ENCODE measurements around the gene PPIG.

DNA sequence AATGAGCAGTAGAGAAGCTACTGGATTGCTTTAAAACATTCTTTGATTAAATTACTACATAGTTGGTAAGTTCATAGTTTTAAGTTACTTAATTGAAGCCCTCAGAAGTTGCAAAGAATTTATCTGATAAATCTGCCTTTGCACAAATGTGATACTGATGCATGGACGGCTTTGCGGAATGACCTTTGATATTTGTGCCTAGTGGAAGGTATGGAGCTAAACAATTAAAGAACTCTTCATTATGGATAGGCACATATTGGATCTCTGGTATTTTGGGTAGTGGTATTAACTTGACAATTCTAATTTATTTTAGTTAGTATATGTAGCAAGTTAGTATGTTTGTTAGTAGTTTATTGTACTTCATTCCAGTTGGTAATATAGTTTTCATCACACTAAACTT, 56.0 kb downstream of the PPIG start:
- TF ChIP-seq, protein P1, sequence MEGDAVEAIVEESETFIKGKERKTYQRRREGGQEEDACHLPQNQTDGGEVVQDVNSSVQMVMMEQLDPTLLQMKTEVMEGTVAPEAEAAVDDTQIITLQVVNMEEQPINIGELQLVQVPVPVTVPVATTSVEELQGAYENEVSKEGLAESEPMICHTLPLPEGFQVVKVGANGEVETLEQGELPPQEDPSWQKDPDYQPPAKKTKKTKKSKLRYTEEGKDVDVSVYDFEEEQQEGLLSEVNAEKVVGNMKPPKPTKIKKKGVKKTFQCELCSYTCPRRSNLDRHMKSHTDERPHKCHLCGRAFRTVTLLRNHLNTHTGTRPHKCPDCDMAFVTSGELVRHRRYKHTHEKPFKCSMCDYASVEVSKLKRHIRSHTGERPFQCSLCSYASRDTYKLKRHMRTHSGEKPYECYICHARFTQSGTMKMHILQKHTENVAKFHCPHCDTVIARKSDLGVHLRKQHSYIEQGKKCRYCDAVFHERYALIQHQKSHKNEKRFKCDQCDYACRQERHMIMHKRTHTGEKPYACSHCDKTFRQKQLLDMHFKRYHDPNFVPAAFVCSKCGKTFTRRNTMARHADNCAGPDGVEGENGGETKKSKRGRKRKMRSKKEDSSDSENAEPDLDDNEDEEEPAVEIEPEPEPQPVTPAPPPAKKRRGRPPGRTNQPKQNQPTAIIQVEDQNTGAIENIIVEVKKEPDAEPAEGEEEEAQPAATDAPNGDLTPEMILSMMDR (IDR thresholded peaks at IDR 0.05; ENCODE audit: low read depth, low read length, poor library complexity, severe bottlenecking): no peak
- TF ChIP-seq EZH2phosphoT487 (IDR thresholded peaks at IDR 0.05; ENCODE audit: borderline replicate concordance, low read length): no peak

All from DOHH2 (cell line).